GM23338 (cell line): ENCODE results near the gene NPLOC4. TPM values are rescaled to one million over a fixed set of nuclear protein-coding genes. Genes with fewer than 3 reads are reported as not detected.

Source experiments
- ATAC-seq: fragments of 200-7000 bp; cut with Tn5 transposase; 3 replicates; pipeline ENCODE4 v1.9.1; 2020
- DNase-seq: peaks from one replicate; pipeline ENCODE4 v3.0.0-alpha.2; 2015; ENCODE audit warnings: low spot score
- H2AFZ ChIP-seq: fragments of 200-600 bp; sonication (generic); 2 replicates; pipeline ENCODE4 v1.8.0; 2016; ENCODE audit warnings: antibody characterized with exemption, mild to moderate bottlenecking, moderate library complexity
- H3F3A ChIP-seq: fragments of 200-600 bp; sonication (generic); replicated peaks from 2 replicates; pipeline ENCODE4 v1.8.0; 2017; ENCODE audit warnings: antibody characterized with exemption, mixed run types, low read depth
- H3K27ac ChIP-seq: fragments of 200-600 bp; sonication (generic); 2 replicates; pipeline ENCODE4 v1.6.1; 2016; ENCODE audit warnings: low read depth
- H3K27me3 ChIP-seq: fragments of 200-600 bp; sonication (generic); 2 replicates; pipeline ENCODE4 v1.8.0; 2016; ENCODE audit warnings: mild to moderate bottlenecking, mixed run types, moderate library complexity; ENCODE audit not compliant: insufficient read depth
- H3K36me3 ChIP-seq: fragments of 200-600 bp; sonication (generic); 2 replicates; pipeline ENCODE4 v1.8.0; 2016; ENCODE audit warnings: mild to moderate bottlenecking; ENCODE audit not compliant: insufficient read depth
- H3K4me1 ChIP-seq: fragments of 200-600 bp; sonication (generic); 2 replicates; pipeline ENCODE4 v1.8.0; 2016; ENCODE audit warnings: mild to moderate bottlenecking, moderate library complexity; ENCODE audit not compliant: insufficient read depth
- H3K4me2 ChIP-seq: fragments of 200-600 bp; sonication (generic); 2 replicates; pipeline ENCODE4 v1.7.1; 2017; ENCODE audit warnings: mixed run types
- H3K4me3 ChIP-seq: fragments of 200-600 bp; sonication (generic); 2 replicates; pipeline ENCODE4 v1.6.1; 2016; ENCODE audit warnings: mixed run types
- H3K79me2 ChIP-seq: fragments of 200-600 bp; sonication (generic); replicated peaks from 2 replicates; pipeline ENCODE4 v1.8.0; 2017; ENCODE audit warnings: mild to moderate bottlenecking; ENCODE audit not compliant: insufficient read depth
- H3K9me2 ChIP-seq: fragments of 200-600 bp; sonication (generic); 2 replicates; pipeline ENCODE4 v1.8.0; 2017; ENCODE audit not compliant: insufficient read depth
- H4K20me1 ChIP-seq: fragments of 200-600 bp; sonication (generic); replicated peaks from 2 replicates; pipeline ENCODE4 v1.8.0; 2017; ENCODE audit warnings: mild to moderate bottlenecking; ENCODE audit not compliant: insufficient read depth
- H3K27ac Mint-ChIP-seq: 2 replicates; pipeline ENCODE4 v1.8.0; 2020; ENCODE audit warnings: inconsistent platforms, mild to moderate bottlenecking, moderate library complexity, mixed read lengths
- H3K27me3 Mint-ChIP-seq: 3 replicates; pipeline ENCODE4 v1.8.0; 2022; ENCODE audit warnings: low read depth, mild to moderate bottlenecking, moderate library complexity, mixed read lengths, inconsistent platforms; ENCODE audit not compliant: insufficient read depth, poor library complexity
- H3K36me3 Mint-ChIP-seq: 3 replicates; pipeline ENCODE4 v1.8.0; 2021; ENCODE audit warnings: low read depth, mild to moderate bottlenecking, inconsistent platforms, moderate library complexity, mixed read lengths
- H3K4me1 Mint-ChIP-seq: 3 replicates; pipeline ENCODE4 v1.8.0; 2020; ENCODE audit warnings: mild to moderate bottlenecking, inconsistent platforms, mixed read lengths
- H3K4me3 Mint-ChIP-seq: 3 replicates; pipeline ENCODE4 v1.8.0; 2021; ENCODE audit warnings: moderate library complexity, mild to moderate bottlenecking, inconsistent platforms, mixed read lengths
- H3K9me3 Mint-ChIP-seq: 3 replicates; pipeline ENCODE4 v1.8.0; 2020; ENCODE audit warnings: moderate library complexity, mild to moderate bottlenecking, inconsistent platforms, mixed read lengths
- CREB1 ChIP-seq: fragments of 250-450 bp; sonication (Bioruptor Pico); IDR thresholded peaks from 2 replicates; pipeline ENCODE4 v1.5.0; 2020; ENCODE audit warnings: low read depth, mild to moderate bottlenecking, moderate library complexity
- CTCF ChIP-seq, 2 experiments: fragments of 200-600 bp in 1 of 2; sonication (generic) in 1 of 2; conservative IDR thresholded peaks; 2 replicates each; pipeline versions ENCODE4 v1.5.1 to v1.6.1; 2016 to 2017; ENCODE audit warnings: antibody characterized with exemption in 2 of 2, low read depth in 2 of 2, mild to moderate bottlenecking in 2 of 2, moderate library complexity in 1 of 2
- ETS1 ChIP-seq: IDR thresholded peaks from 2 replicates; pipeline ENCODE4 v1.6.1; 2016; ENCODE audit warnings: antibody characterized with exemption
- EZH2 ChIP-seq: fragments of 200-600 bp; sonication (generic); IDR thresholded peaks from one replicate; pipeline ENCODE4 v1.8.0; 2017; ENCODE audit warnings: antibody characterized with exemption, mild to moderate bottlenecking, low read depth; ENCODE audit not compliant: unreplicated experiment
- EZH2phosphoT487 ChIP-seq: fragments of 200-600 bp; sonication (generic); IDR thresholded peaks from one replicate; pipeline ENCODE4 v1.8.1; 2018; ENCODE audit warnings: antibody characterized with exemption; ENCODE audit not compliant: unreplicated experiment
- JUNB ChIP-seq: IDR thresholded peaks from one replicate; pipeline ENCODE4 v1.6.1; 2016; ENCODE audit warnings: antibody characterized with exemption; ENCODE audit not compliant: unreplicated experiment
- NANOG ChIP-seq: IDR thresholded peaks from 2 replicates; pipeline ENCODE4 v1.6.1; 2016; ENCODE audit warnings: antibody characterized with exemption, borderline replicate concordance
- POLR2AphosphoS5 ChIP-seq: IDR thresholded peaks from 2 replicates; pipeline ENCODE4 v1.6.1; 2016; ENCODE audit warnings: antibody characterized with exemption, low read depth
- REST ChIP-seq: IDR thresholded peaks from one replicate; pipeline ENCODE4 v1.6.1; 2018; ENCODE audit warnings: antibody characterized with exemption; ENCODE audit not compliant: unreplicated experiment
- STAT1 ChIP-seq: IDR thresholded peaks from one replicate; pipeline ENCODE4 v1.6.1; 2016; ENCODE audit warnings: antibody characterized with exemption; ENCODE audit not compliant: unreplicated experiment
- ZNF114 ChIP-seq: fragments of 250-450 bp; sonication (Bioruptor Pico); IDR thresholded peaks from 2 replicates; pipeline ENCODE4 v1.5.0; 2020; ENCODE audit warnings: mild to moderate bottlenecking, moderate library complexity
- ZNF331 ChIP-seq: fragments of 250-450 bp; sonication (Bioruptor Pico); IDR thresholded peaks from 2 replicates; pipeline ENCODE4 v1.5.0; 2020; ENCODE audit warnings: low read depth, mild to moderate bottlenecking, moderate library complexity
- polyA plus RNA-seq: library from polyadenylated mRNA; unstranded; fragments of >200 nt; fragmentation: Nextera tagmentation; extraction: Ambion mirVana; gene quantifications from 2 replicates; pipeline ENCODE4 v1.2.1, GENCODE V29; 2016
- total RNA-seq: library from RNA; depleted of rRNA; stranded (reverse); fragments of >200 nt; shearing (Covaris generic); gene quantifications from 2 replicates; pipeline ENCODE4 v1.2.3, GENCODE V29; 2014
- TF ChIP-seq, protein P1 (sequence below): fragments of 250-450 bp; sonication (Bioruptor Pico); IDR thresholded peaks from 2 replicates; pipeline ENCODE4 v1.5.0; 2020; ENCODE audit warnings: mild to moderate bottlenecking, moderate library complexity

Gene NPLOC4
- total and polyA plus RNA-seq, 2 experiments from 2014 or later: 24.1 to 79.1 TPM

DNA sequence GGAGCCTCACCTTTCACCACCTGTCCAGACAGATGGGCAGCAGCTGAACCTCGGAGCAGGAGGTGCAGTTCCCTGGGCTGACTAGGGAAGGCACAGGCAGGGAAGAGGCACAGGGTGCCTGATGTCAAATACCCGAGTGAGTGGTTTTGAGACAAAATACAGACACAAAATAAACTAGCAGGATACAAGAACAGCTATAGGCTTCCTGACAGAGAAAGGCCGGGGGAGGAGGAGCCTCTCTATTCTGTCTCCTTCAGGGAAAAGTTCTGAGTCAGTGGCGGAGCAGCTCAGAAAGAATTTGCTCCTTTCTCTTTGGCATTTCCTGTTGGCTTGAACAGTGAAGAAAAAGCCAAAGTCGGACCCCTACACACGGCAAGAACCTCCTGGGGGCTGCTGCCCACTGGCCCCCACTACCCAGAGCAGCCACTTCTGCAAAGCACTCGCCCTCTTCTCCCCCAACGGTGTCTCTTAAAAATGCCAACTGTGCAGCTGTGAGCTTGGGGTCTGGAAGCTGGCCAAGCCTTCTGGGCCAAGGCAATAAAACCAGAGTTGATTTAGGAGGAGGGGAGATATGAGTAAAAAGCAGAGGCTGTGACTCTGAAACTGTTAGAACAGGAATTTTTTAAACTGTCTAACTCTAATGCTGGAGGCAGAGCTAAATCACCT lies 70.3 kb downstream of the NPLOC4 start:
- H3K79me2 ChIP-seq: no peaks in the 10 kb centered on the region
- Mint-ChIP-seq H3K27ac (no peak overlapping the region), H3K4me3 (no peak overlapping the region), H3K9me3 (no peaks in the 10 kb centered on the region), H3K27me3 (peaks cover 3% of the 10 kb centered on the region), H3K4me1 (no peaks in the 10 kb centered on the region), H3K36me3 (peaks cover 87% of the 10 kb centered on the region)
- no peak overlapping the region for H3K4me2 ChIP-seq
- H3K27me3 ChIP-seq: no peaks in the 10 kb centered on the region
- no peak for ATAC-seq
- H4K20me1 ChIP-seq: peaks cover 8% of the 10 kb centered on the region
- peaks cover 20% of the 10 kb centered on the region; the same call in 1 of the 2 replicates for H3K36me3 ChIP-seq
- no peak for DNase-seq
- no peak for TF ChIP-seq EZH2phosphoT487
- TF ChIP-seq CREB1: no peak
- TF ChIP-seq ETS1: no peak
- no peak for TF ChIP-seq EZH2
- no peak for TF ChIP-seq ZNF114
- TF ChIP-seq CTCF (conservative IDR thresholded peaks at IDR 0.05; ENCODE audit: low read depth in 2 of 2): no peak
- no peak for TF ChIP-seq POLR2AphosphoS5
- TF ChIP-seq ZNF331 (CRISPR knock-in tag): no peak
- TF ChIP-seq STAT1: no peak
- TF ChIP-seq REST: no peak
- TF ChIP-seq JUNB: no peak
- no peak for TF ChIP-seq NANOG
- TF ChIP-seq, protein P1, sequence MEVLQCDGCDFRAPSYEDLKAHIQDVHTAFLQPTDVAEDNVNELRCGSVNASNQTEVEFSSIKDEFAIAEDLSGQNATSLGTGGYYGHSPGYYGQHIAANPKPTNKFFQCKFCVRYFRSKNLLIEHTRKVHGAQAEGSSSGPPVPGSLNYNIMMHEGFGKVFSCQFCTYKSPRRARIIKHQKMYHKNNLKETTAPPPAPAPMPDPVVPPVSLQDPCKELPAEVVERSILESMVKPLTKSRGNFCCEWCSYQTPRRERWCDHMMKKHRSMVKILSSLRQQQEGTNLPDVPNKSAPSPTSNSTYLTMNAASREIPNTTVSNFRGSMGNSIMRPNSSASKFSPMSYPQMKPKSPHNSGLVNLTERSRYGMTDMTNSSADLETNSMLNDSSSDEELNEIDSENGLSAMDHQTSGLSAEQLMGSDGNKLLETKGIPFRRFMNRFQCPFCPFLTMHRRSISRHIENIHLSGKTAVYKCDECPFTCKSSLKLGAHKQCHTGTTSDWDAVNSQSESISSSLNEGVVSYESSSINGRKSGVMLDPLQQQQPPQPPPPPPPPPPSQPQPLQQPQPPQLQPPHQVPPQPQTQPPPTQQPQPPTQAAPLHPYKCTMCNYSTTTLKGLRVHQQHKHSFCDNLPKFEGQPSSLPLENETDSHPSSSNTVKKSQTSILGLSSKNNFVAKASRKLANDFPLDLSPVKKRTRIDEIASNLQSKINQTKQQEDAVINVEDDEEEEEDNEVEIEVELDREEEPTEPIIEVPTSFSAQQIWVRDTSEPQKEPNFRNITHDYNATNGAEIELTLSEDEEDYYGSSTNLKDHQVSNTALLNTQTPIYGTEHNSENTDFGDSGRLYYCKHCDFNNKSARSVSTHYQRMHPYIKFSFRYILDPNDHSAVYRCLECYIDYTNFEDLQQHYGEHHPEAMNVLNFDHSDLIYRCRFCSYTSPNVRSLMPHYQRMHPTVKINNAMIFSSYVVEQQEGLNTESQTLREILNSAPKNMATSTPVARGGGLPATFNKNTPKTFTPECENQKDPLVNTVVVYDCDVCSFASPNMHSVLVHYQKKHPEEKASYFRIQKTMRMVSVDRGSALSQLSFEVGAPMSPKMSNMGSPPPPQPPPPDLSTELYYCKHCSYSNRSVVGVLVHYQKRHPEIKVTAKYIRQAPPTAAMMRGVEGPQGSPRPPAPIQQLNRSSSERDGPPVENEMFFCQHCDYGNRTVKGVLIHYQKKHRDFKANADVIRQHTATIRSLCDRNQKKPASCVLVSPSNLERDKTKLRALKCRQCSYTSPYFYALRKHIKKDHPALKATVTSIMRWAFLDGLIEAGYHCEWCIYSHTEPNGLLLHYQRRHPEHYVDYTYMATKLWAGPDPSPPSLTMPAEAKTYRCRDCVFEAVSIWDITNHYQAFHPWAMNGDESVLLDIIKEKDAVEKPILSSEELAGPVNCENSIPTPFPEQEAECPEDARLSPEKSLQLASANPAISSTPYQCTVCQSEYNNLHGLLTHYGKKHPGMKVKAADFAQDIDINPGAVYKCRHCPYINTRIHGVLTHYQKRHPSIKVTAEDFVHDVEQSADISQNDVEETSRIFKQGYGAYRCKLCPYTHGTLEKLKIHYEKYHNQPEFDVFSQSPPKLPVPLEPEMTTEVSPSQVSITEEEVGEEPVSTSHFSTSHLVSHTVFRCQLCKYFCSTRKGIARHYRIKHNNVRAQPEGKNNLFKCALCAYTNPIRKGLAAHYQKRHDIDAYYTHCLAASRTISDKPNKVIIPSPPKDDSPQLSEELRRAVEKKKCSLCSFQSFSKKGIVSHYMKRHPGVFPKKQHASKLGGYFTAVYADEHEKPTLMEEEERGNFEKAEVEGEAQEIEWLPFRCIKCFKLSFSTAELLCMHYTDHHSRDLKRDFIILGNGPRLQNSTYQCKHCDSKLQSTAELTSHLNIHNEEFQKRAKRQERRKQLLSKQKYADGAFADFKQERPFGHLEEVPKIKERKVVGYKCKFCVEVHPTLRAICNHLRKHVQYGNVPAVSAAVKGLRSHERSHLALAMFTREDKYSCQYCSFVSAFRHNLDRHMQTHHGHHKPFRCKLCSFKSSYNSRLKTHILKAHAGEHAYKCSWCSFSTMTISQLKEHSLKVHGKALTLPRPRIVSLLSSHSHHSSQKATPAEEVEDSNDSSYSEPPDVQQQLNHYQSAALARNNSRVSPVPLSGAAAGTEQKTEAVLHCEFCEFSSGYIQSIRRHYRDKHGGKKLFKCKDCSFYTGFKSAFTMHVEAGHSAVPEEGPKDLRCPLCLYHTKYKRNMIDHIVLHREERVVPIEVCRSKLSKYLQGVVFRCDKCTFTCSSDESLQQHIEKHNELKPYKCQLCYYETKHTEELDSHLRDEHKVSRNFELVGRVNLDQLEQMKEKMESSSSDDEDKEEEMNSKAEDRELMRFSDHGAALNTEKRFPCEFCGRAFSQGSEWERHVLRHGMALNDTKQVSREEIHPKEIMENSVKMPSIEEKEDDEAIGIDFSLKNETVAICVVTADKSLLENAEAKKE: no peak
- H3K4me1 ChIP-seq: no peaks in the 10 kb centered on the region
- H2AFZ ChIP-seq: no peak overlapping the region
- no peak overlapping the region for H3K27ac ChIP-seq
- no peak overlapping the region for H3K4me3 ChIP-seq
- no peaks in the 10 kb centered on the region for H3K9me2 ChIP-seq
- H3F3A ChIP-seq: no peaks in the 10 kb centered on the region
